Measurements from ENCODE around the gene MID1.

DNA sequence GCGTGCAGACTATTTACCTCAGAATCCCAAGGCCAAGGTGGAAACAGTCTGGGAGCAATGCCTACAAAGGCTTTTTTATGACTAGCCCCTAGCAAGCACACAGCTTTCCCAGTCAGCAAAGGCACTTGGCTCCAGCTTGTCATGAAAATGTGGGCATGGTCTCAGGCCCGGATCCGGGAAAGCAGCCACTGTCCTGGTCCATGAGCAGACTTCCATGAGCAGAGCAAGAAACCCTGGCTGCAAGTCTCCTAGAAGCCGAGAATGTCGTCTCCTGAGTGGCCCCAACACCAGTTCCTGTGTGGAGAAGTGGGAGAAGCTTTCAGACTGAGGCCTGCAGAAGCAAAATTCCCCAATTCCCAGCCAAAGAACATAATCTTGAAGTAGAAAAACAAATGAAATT, 190.5 kb downstream of the MID1 start:
- TF ChIP-seq POLR2A (IDR thresholded peaks at IDR 0.05; ENCODE audit: low read depth, low read length), result no peak
- no peak for TF ChIP-seq POLR2AphosphoS5 (IDR thresholded peaks at IDR 0.05; ENCODE audit: low read depth, low read length)
- no peak for TF ChIP-seq SPI1 (IDR thresholded peaks at IDR 0.05; ENCODE audit: low read depth, low read length)
- TF ChIP-seq TAF1 (IDR thresholded peaks at IDR 0.05; ENCODE audit: low read depth, low read length), result no peak
- TF ChIP-seq PAX5 (IDR thresholded peaks at IDR 0.05; ENCODE audit: insufficient read depth, low read length, severe bottlenecking), result no peak
